GM12892 (cell line): ENCODE data around the gene TMCO1.

Source experiments
- POLR2A ChIP-seq: IDR thresholded peaks from 2 replicates; pipeline ENCODE4 v1.6.1; 2011; ENCODE audit warnings: low read depth, low read length, control low read depth
- POLR2AphosphoS5 ChIP-seq: IDR thresholded peaks from 2 replicates; pipeline ENCODE4 v1.6.1; 2011; ENCODE audit warnings: low read depth, low read length, control low read depth
- TAF1 ChIP-seq: IDR thresholded peaks from 2 replicates; pipeline ENCODE4 v1.6.1; 2011; ENCODE audit warnings: low read depth, mild to moderate bottlenecking, control low read depth, low read length, borderline replicate concordance

DNA sequence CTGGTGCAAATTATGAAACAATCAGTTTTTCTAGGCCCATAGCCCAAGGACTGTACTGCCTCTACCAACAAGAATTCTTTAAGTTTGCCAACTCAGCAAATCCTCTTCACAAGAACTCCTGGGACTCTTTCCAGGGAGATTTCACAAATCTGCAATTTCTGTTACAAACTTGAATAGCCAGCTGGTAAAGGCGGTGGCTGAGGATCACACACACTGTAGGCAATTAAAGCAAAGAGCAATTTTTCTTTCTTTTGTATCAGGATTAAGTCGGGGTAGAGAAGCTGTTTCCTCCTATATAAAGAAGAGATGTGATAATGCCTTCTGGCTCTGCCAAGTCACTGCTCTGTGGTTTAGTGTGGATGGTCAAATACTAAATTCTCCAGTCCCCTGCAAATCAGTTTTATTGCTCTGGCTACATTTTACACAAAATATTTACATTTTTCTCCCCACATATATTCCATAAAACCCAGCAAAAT, 72.0 kb downstream of the TMCO1 start:
- TF ChIP-seq POLR2AphosphoS5 (no peak), TAF1 (no peak), POLR2A (no peak)
